GM18907 (cell line): ENCODE measurements around the gene IBTK.

Experiments
- ATAC-seq: cut with Tn5 transposase; IDR thresholded peaks from one replicate; pipeline ENCODE4 v1.9.1; 2021; ENCODE audit warnings: mild to moderate bottlenecking, moderate library complexity; ENCODE audit not compliant: unreplicated experiment

IBTK gene

GRCh38 chr6:82123632-82124031 is 123.9 kb downstream of the IBTK start:
- no peak for ATAC-seq
